HEK293T (cell line): ENCODE data around the gene ARHGAP23.
"Not testable (repeated sequence)": the region's sequence is repeated elsewhere in the genome, so short reads cannot be mapped to it uniquely, and the experiment has no call there.

ENCODE experiments used
- CTCF ChIA-PET: fragments of 350-600 bp; formaldehyde crosslinking; extraction: SDS; loops from one replicate; lab custom pipeline; 2021; ENCODE audit warnings: antibody characterized with exemption, inconsistent platforms; lab: Yijun Ruan, JAX
- POLR2A ChIA-PET: fragments of 350-600 bp; formaldehyde crosslinking; extraction: SDS; loops from one replicate; lab custom pipeline; 2020; ENCODE audit warnings: antibody characterized with exemption, inconsistent platforms; lab: Yijun Ruan, JAX
- DNase-seq: peaks from one replicate; pipeline ENCODE4 v3.0.0; 2012; ENCODE audit warnings: mixed read lengths; ENCODE audit errors: extremely low spot score
- ARNT ChIP-seq: fragments of 450-650 bp; IDR thresholded peaks from 2 replicates; pipeline ENCODE4 v1.6.1; 2017; ENCODE audit warnings: mild to moderate bottlenecking
- BHLHE40 ChIP-seq: fragments of 450-650 bp; IDR thresholded peaks from 2 replicates; pipeline ENCODE4 v1.6.1; 2016; ENCODE audit warnings: mild to moderate bottlenecking, moderate library complexity, borderline replicate concordance
- CTBP1 ChIP-seq: fragments of 450-650 bp; IDR thresholded peaks from 2 replicates; pipeline ENCODE4 v1.6.1; 2016; ENCODE audit warnings: borderline replicate concordance
- ELF4 ChIP-seq: fragments of 450-650 bp; IDR thresholded peaks from 2 replicates; pipeline ENCODE4 v1.6.1; 2017; ENCODE audit warnings: antibody characterized with exemption
- FOXA1 ChIP-seq: fragments of 450-650 bp; IDR thresholded peaks from 2 replicates; pipeline ENCODE4 v1.6.1; 2016; ENCODE audit warnings: mild to moderate bottlenecking
- FOXK2 ChIP-seq: fragments of 450-650 bp; IDR thresholded peaks from 2 replicates; pipeline ENCODE4 v1.6.1; 2016; ENCODE audit warnings: mild to moderate bottlenecking
- FOXM1 ChIP-seq: fragments of 450-650 bp; IDR thresholded peaks from 2 replicates; pipeline ENCODE4 v1.6.1; 2017; ENCODE audit warnings: mild to moderate bottlenecking, borderline replicate concordance
- HDGF ChIP-seq: fragments of 450-650 bp; IDR thresholded peaks from 2 replicates; pipeline ENCODE4 v1.6.1; 2017; ENCODE audit warnings: antibody characterized with exemption, borderline replicate concordance
- L3MBTL2 ChIP-seq: fragments of 450-650 bp; conservative IDR thresholded peaks from 2 replicates; pipeline ENCODE4 v1.6.1; 2016; ENCODE audit warnings: mild to moderate bottlenecking
- LEF1 ChIP-seq: fragments of 450-650 bp; IDR thresholded peaks from 2 replicates; pipeline ENCODE4 v1.6.1; 2017; ENCODE audit warnings: mild to moderate bottlenecking, borderline replicate concordance
- NFRKB ChIP-seq: fragments of 450-650 bp; IDR thresholded peaks from 2 replicates; pipeline ENCODE4 v1.6.1; 2016; ENCODE audit warnings: mild to moderate bottlenecking, moderate library complexity
- PKNOX1 ChIP-seq: fragments of 450-650 bp; IDR thresholded peaks from 2 replicates; pipeline ENCODE4 v1.6.1; 2016
- SP1 ChIP-seq: fragments of 450-650 bp; IDR thresholded peaks from 2 replicates; pipeline ENCODE4 v1.6.1; 2017
- SUZ12 ChIP-seq: fragments of 450-650 bp; IDR thresholded peaks from 2 replicates; pipeline ENCODE4 v1.6.1; 2016; ENCODE audit warnings: mild to moderate bottlenecking
- TARDBP ChIP-seq: fragments of 450-650 bp; IDR thresholded peaks from 2 replicates; pipeline ENCODE4 v1.6.1; 2016
- ZNF384 ChIP-seq: fragments of 450-650 bp; IDR thresholded peaks from 2 replicates; pipeline ENCODE4 v1.6.1; 2016

Gene ARHGAP23

GRCh38 chr17:38494152-38494551 lies 65.9 kb downstream of the ARHGAP23 start:
- CTCF ChIA-PET, DNase-seq, POLR2A ChIA-PET: not testable (repeated sequence)

GRCh38 chr17:38497656-38498055 lies 69.4 kb downstream of the ARHGAP23 start:
- POLR2A ChIA-PET, DNase-seq: not testable (repeated sequence)
- CTCF ChIA-PET, result interaction anchor here (0.7 kb wide), 1 partner anchor 12 kb away, joined by 3 read pairs; no protein-coding TSS in a partner anchor

GRCh38 chr17:38498353-38498752 lies 70.1 kb downstream of the ARHGAP23 start:
- ChIA-PET CTCF (no interaction called here), POLR2A (no interaction called here)
- TF ChIP-seq FOXM1 (no peak), SP1 (no peak), L3MBTL2 (no peak), FOXK2 (no peak), TARDBP (no peak)
- DNase-seq, result no peak

- POLR2A ChIA-PET, CTCF ChIA-PET, DNase-seq: not testable (repeated sequence)
Observed at GRCh38 chr17:38499230-38499629, 71.0 kb downstream of the ARHGAP23 start.

- CTCF ChIA-PET, DNase-seq, POLR2A ChIA-PET: not testable (repeated sequence)
Observed at GRCh38 chr17:38501718-38502117, 73.5 kb downstream of the ARHGAP23 start.

- CTCF ChIA-PET, POLR2A ChIA-PET, DNase-seq: not testable (repeated sequence)
Observed at GRCh38 chr17:38503286-38503913, 75.1 kb downstream of the ARHGAP23 start.

- TF ChIP-seq ZNF384, result no peak
- TF ChIP-seq SUZ12, result no peak
- no peak for TF ChIP-seq BHLHE40
- no peak for TF ChIP-seq ELF4
- no peak for TF ChIP-seq SP1
- no peak for TF ChIP-seq ARNT
- TF ChIP-seq CTBP1, result no peak
- no peak for TF ChIP-seq FOXA1
- TF ChIP-seq TARDBP, result no peak
- ChIA-PET CTCF (no interaction called here), POLR2A (no interaction called here)
- DNase-seq, result no peak
Observed at GRCh38 chr17:38504216-38504615, 76.0 kb downstream of the ARHGAP23 start.

- DNase-seq, result no peak
- TF ChIP-seq CTBP1, result no peak
- ChIA-PET POLR2A (no interaction called here), CTCF (interaction anchor here (0.6 to 2.4 kb wide), 2 partner anchors 15 to 238 kb away, joined by 3 to 14 read pairs; no protein-coding TSS in a partner anchor)
Observed at GRCh38 chr17:38507436-38507835, 79.2 kb downstream of the ARHGAP23 start.

- TF ChIP-seq SP1 (no peak), HDGF (no peak), CTBP1 (no peak), LEF1 (no peak), SUZ12 (no peak)
- no peak for DNase-seq
- CTCF ChIA-PET, result interaction anchor here (0.6 to 2.4 kb wide), 5 partner anchors 15 to 238 kb away, joined by 3 to 14 read pairs (median 8); no protein-coding TSS in a partner anchor
- POLR2A ChIA-PET, result interaction anchor here (0.6 kb wide), 1 partner anchor 160 kb away, joined by 3 read pairs; no protein-coding TSS in a partner anchor
Observed at GRCh38 chr17:38507921-38508569, 79.8 kb downstream of the ARHGAP23 start.

GRCh38 chr17:38508570-38508950 lies 80.3 kb downstream of the ARHGAP23 start:
- POLR2A ChIA-PET, result interaction anchor here (0.6 kb wide), 1 partner anchor 160 kb away, joined by 3 read pairs; no protein-coding TSS in a partner anchor
- no peak for TF ChIP-seq CTBP1
- TF ChIP-seq SUZ12, result no peak
- no peak for TF ChIP-seq BHLHE40
- TF ChIP-seq FOXK2, result no peak
- TF ChIP-seq TARDBP, result no peak
- no peak for TF ChIP-seq FOXM1
- no peak for TF ChIP-seq L3MBTL2
- no peak for TF ChIP-seq FOXA1
- TF ChIP-seq ARNT, result no peak
- TF ChIP-seq NFRKB, result no peak
- TF ChIP-seq HDGF, result no peak
- no peak for TF ChIP-seq PKNOX1
- no peak for TF ChIP-seq ZNF384
- TF ChIP-seq SP1, result no peak
- no peak for TF ChIP-seq LEF1
- CTCF ChIA-PET, result interaction anchor here (0.8 to 2.4 kb wide), 8 partner anchors 14 to 158 kb away, joined by 4 to 14 read pairs (median 8); no protein-coding TSS in a partner anchor
- no peak for DNase-seq
